H1 (cell line): Measurements from ENCODE around the gene OR5H1. TPM values are rescaled to one million over a fixed set of nuclear protein-coding genes. Genes with fewer than 3 reads are reported as not detected.
A peak's percentile ranks its signal among the peaks of the same experiment; 100 is the strongest.

ENCODE experiments used
- CTCF ChIA-PET: fragments of 300-600 bp; sonication (Branson Sonifier 250); formaldehyde crosslinking; loops from one replicate; lab custom pipeline; 2021; ENCODE audit not compliant: partially characterized antibody; lab: Charles Lee
- POLR2A ChIA-PET: fragments of 300-600 bp; sonication (Branson Sonifier 250); formaldehyde crosslinking; loops from one replicate; lab custom pipeline; 2021; ENCODE audit warnings: inconsistent platforms; ENCODE audit not compliant: partially characterized antibody; lab: Charles Lee
- DNase-seq, 2 experiments: peaks; one replicate each; pipeline versions ENCODE4 v3.0.0 to v3.0.0-alpha.2; 2010 to 2022; ENCODE audit warnings: low spot score in 2 of 2, low read depth in 1 of 2, mixed read lengths in 1 of 2
- FAIRE-seq: peaks from 2 replicates; lab custom pipeline; 2011; peaks lifted over from hg19 to GRCh38; lab: Jason Lieb, UNC
- H2AFZ ChIP-seq: 2 replicates; pipeline ENCODE4 v1.8.1; 2012; ENCODE audit warnings: low read length, inconsistent platforms
- H2AK5ac ChIP-seq: 2 replicates; pipeline ENCODE4 v1.6.1; 2013; ENCODE audit warnings: low read depth, low read length
- H2BK120ac ChIP-seq: replicated peaks from 2 replicates; pipeline ENCODE3; 2013; ENCODE audit warnings: low read depth, low read length, inconsistent platforms
- H2BK12ac ChIP-seq: 2 replicates; pipeline ENCODE4 v1.6.1; 2013; ENCODE audit warnings: low read depth, low read length
- H2BK15ac ChIP-seq: 2 replicates; pipeline ENCODE4 v1.6.1; 2013; ENCODE audit warnings: low read length
- H2BK20ac ChIP-seq: 2 replicates; pipeline ENCODE4 v1.6.1; 2013; ENCODE audit warnings: low read length
- H2BK5ac ChIP-seq: 2 replicates; pipeline ENCODE4 v1.6.1; 2013; ENCODE audit warnings: low read depth, low read length
- H3K14ac ChIP-seq: 2 replicates; pipeline ENCODE4 v1.6.1; 2013; ENCODE audit warnings: inconsistent platforms; ENCODE audit not compliant: insufficient read length
- H3K18ac ChIP-seq: 2 replicates; pipeline ENCODE4 v1.6.1; 2013; ENCODE audit warnings: low read length; ENCODE audit errors: extremely low read depth
- H3K23ac ChIP-seq: 2 replicates; pipeline ENCODE4 v1.6.1; 2013; ENCODE audit warnings: inconsistent platforms; ENCODE audit not compliant: insufficient read length
- H3K23me2 ChIP-seq: 2 replicates; pipeline ENCODE4 v1.6.1; 2013; ENCODE audit warnings: low read depth, low read length
- H3K27ac ChIP-seq: 2 replicates; pipeline ENCODE4 v1.6.1; 2011; ENCODE audit warnings: low read depth, low read length, inconsistent platforms
- H3K27me3 ChIP-seq, 4 experiments: replicated peaks in 1 of 4; 1 replicate in 1 of 4; 2 replicates in 3 of 4; pipeline versions ENCODE4 v1.6.1 to v1.8.1; 2011 to 2013; ENCODE audit warnings: low read length in 3 of 4, mild to moderate bottlenecking in 3 of 4, inconsistent platforms in 2 of 4, mixed read lengths in 2 of 4, moderate library complexity in 1 of 4; ENCODE audit not compliant: control insufficient read depth in 3 of 4, insufficient read depth in 3 of 4; ENCODE audit errors: extremely low read depth in 1 of 4
- H3K36me3 ChIP-seq, 4 experiments: 2 replicates each; pipeline versions ENCODE4 v1.6.1 to v1.8.1; 2011 to 2013; ENCODE audit warnings: mild to moderate bottlenecking in 4 of 4, low read length in 3 of 4, moderate library complexity in 2 of 4, control low read depth in 1 of 4, inconsistent platforms in 1 of 4; ENCODE audit not compliant: insufficient read depth in 4 of 4, control insufficient read depth in 2 of 4
- H3K4ac ChIP-seq: replicated peaks from 2 replicates; pipeline ENCODE3; 2013; ENCODE audit warnings: low read length, low read depth, mixed read lengths, inconsistent platforms; ENCODE audit not compliant: insufficient read length
- H3K4me1 ChIP-seq, 4 experiments: replicated peaks in 1 of 4; 1 replicate in 1 of 4; 2 replicates in 3 of 4; pipeline versions ENCODE4 v1.6.1 to v1.8.1; 2011 to 2013; ENCODE audit warnings: low read length in 3 of 4, inconsistent platforms in 2 of 4, mixed read lengths in 1 of 4; ENCODE audit not compliant: insufficient read depth in 4 of 4, control insufficient read depth in 3 of 4
- H3K4me2 ChIP-seq, 2 experiments: 2 replicates each; pipeline versions ENCODE4 v1.6.1 to v1.8.1; 2011 to 2013; ENCODE audit warnings: low read depth in 2 of 2, low read length in 2 of 2, control low read depth in 1 of 2, inconsistent platforms in 1 of 2, mild to moderate bottlenecking in 1 of 2; ENCODE audit not compliant: insufficient read depth in 1 of 2
- H3K4me3 ChIP-seq, 4 experiments: fragments of 200-600, 300-600 bp in 1 of 4; sonication (generic), shearing (Covaris generic), sonication (Bioruptor Twin) in 1 of 4; 2 replicates each; pipeline versions ENCODE4 v1.5.1 to v1.8.1; 2011 to 2016; ENCODE audit warnings: low read length in 4 of 4, low read depth in 3 of 4, control low read depth in 2 of 4, inconsistent platforms in 2 of 4, mild to moderate bottlenecking in 2 of 4, mixed read lengths in 1 of 4, moderate library complexity in 1 of 4; ENCODE audit not compliant: insufficient read depth in 2 of 4; ENCODE audit errors: extremely low read depth in 1 of 4
- H3K56ac ChIP-seq: replicated peaks from 2 replicates; pipeline ENCODE3; 2013; ENCODE audit warnings: low read depth, mild to moderate bottlenecking, mixed read lengths, low read length, inconsistent platforms; ENCODE audit not compliant: insufficient read length
- H3K79me1 ChIP-seq: 2 replicates; pipeline ENCODE4 v1.6.1; 2013; ENCODE audit warnings: low read depth, low read length, control low read depth
- H3K79me2 ChIP-seq, 2 experiments: 2 replicates each; pipeline versions ENCODE4 v1.6.1 to v1.8.1; 2012 to 2013; ENCODE audit warnings: low read length in 2 of 2, mild to moderate bottlenecking in 2 of 2, inconsistent platforms in 1 of 2; ENCODE audit not compliant: insufficient read depth in 2 of 2, control insufficient read depth in 1 of 2
- H3K9ac ChIP-seq, 4 experiments: replicated peaks in 1 of 4; 1 replicate in 1 of 4; 2 replicates in 3 of 4; pipeline versions ENCODE4 v1.6.1 to v1.8.1; 2011 to 2013; ENCODE audit warnings: low read depth in 3 of 4, low read length in 3 of 4, control low read depth in 2 of 4, mild to moderate bottlenecking in 2 of 4, moderate library complexity in 2 of 4, inconsistent platforms in 1 of 4; ENCODE audit errors: extremely low read depth in 1 of 4
- H3K9me3 ChIP-seq, 2 experiments: 2 replicates each; pipeline versions ENCODE4 v1.6.1 to v1.8.1; 2012 to 2013; ENCODE audit warnings: mild to moderate bottlenecking in 2 of 2, moderate library complexity in 2 of 2, control low read depth in 1 of 2, inconsistent platforms in 1 of 2, low read depth in 1 of 2, low read length in 1 of 2, mixed read lengths in 1 of 2; ENCODE audit not compliant: insufficient read depth in 2 of 2
- H4K20me1 ChIP-seq, 2 experiments: replicated peaks in 1 of 2; 2 replicates each; pipeline versions ENCODE3 to v1.8.1; 2011 to 2013; ENCODE audit warnings: inconsistent platforms in 2 of 2, low read length in 2 of 2, mild to moderate bottlenecking in 1 of 2; ENCODE audit not compliant: insufficient read depth in 2 of 2, control insufficient read depth in 1 of 2
- H4K5ac ChIP-seq: 2 replicates; pipeline ENCODE4 v1.6.1; 2013; ENCODE audit warnings: low read length, low read depth, mixed read lengths, inconsistent platforms; ENCODE audit not compliant: insufficient read length
- H4K8ac ChIP-seq: 2 replicates; pipeline ENCODE4 v1.8.0; 2013; ENCODE audit warnings: mild to moderate bottlenecking, moderate library complexity, low read length, inconsistent platforms; ENCODE audit not compliant: insufficient read depth; ENCODE audit errors: extremely low read depth
- H4K91ac ChIP-seq: replicated peaks from 2 replicates; pipeline ENCODE3; 2013; ENCODE audit warnings: low read length, mixed read lengths, inconsistent platforms; ENCODE audit not compliant: insufficient read length
- CBX5 ChIP-seq: fragments of 300-800, 300-1000 bp; sonication (generic); IDR thresholded peaks from 2 replicates; pipeline ENCODE4 v1.7.1; 2016; ENCODE audit warnings: antibody characterized with exemption, low read length, low read depth
- CTCF ChIP-seq, 3 experiments: IDR thresholded peaks; 1 replicate in 2 of 3; 2 replicates in 1 of 3; pipeline versions ENCODE4 v1.5.1 to v1.6.1; 2011; ENCODE audit warnings: low read length in 3 of 3, mild to moderate bottlenecking in 3 of 3, inconsistent platforms in 2 of 3, low read depth in 1 of 3, moderate library complexity in 1 of 3; ENCODE audit not compliant: insufficient read depth in 1 of 3; ENCODE audit errors: control extremely low read depth in 1 of 3
- WGBS, 2 experiments: shearing (Covaris generic) in 1 of 2; methylation state at CpG; one replicate each; pipeline versions ENCODE4 v1.1.6 to v1.1.7; 2013 to 2015; ENCODE audit warnings: low lambda C conversion rate in 2 of 2, mixed read lengths in 2 of 2, inconsistent platforms in 1 of 2, low coverage in 1 of 2, missing lambda C conversion rate in 1 of 2; ENCODE audit not compliant: insufficient replicate concordance in 2 of 2, insufficient coverage in 1 of 2, insufficient read length in 1 of 2; ENCODE audit errors: extremely low coverage in 1 of 2, missing lambda C conversion rate in 1 of 2; 5-methylcytosine and 5-hydroxymethylcytosine counted together
- polyA plus RNA-seq, 7 experiments: library from polyadenylated mRNA; depleted of rRNA in 3 of 7; stranded (reverse) in 5 of 7; unstranded in 2 of 7; fragments of >200 nt in 5 of 7; fragments of 200-250 nt in 2 of 7; gene quantifications; 1 replicate in 5 of 7; 2 replicates in 1 of 7; 4 replicates in 1 of 7; pipeline versions ENCODE4 v1.2.1 to v1.2.3, GENCODE V29; 2011 to 2013; ENCODE audit warnings: missing spikeins in 2 of 7, mixed read lengths in 2 of 7
- total RNA-seq: library from RNA; stranded (reverse); fragmentation: NEBNext Ultra II Directional; extraction: Animal tissue kit (Norgen Biotek cat#: 25700); gene quantifications from 2 replicates; pipeline ENCODE4 v1.2.1, GENCODE V29; 2021

OR5H1 gene
- total and polyA plus RNA-seq, 2 of the 8 experiments (the other 6 are each of a cell fraction or from before 2014, with no cell fraction given): not detected

- H3K36me3 ChIP-seq: no peaks in the 10 kb centered on the region
- no peak overlapping the region for H2BK120ac ChIP-seq
- no peak overlapping the region for H3K9ac ChIP-seq
- ChIA-PET CTCF (interaction anchor here (0.9 kb wide), 1 partner anchor 12 kb away, joined by 3 read pairs; no protein-coding TSS in a partner anchor), POLR2A (no interaction called here)
- H3K4ac ChIP-seq: no peak overlapping the region
- 85% methylated on average over 3 of the region's 3 CpGs; no CpG with 5 or more reads in 1 of the 2 experiments for WGBS, 2 experiments
- H4K8ac ChIP-seq: no peak overlapping the region
- FAIRE-seq: no peak
- no peak overlapping the region for H3K56ac ChIP-seq
- H3K4me2 ChIP-seq: no peak overlapping the region
- H3K4me1 ChIP-seq: peaks cover 0 to 3% (median 0%) of the 10 kb centered on the region in 4 experiments; a peak in 1 of 7 replicates
- no peak overlapping the region for H2BK5ac ChIP-seq
- no peaks in the 10 kb centered on the region for H3K79me1 ChIP-seq
- H2AFZ ChIP-seq: no peak overlapping the region
- H4K20me1 ChIP-seq: no peaks in the 10 kb centered on the region
- no peak overlapping the region for H3K23ac ChIP-seq
- H4K91ac ChIP-seq: no peak overlapping the region
- no peak overlapping the region for H3K14ac ChIP-seq
- H2BK12ac ChIP-seq: no peak overlapping the region
- no peak for TF ChIP-seq CBX5
- TF ChIP-seq CTCF (IDR thresholded peaks at IDR 0.05; ENCODE audit: control extremely low read depth in 1 of 3, insufficient read depth in 1 of 3, low read depth in 1 of 3, low read length in 3 of 3): peak in 1 of 3 experiments; percentile 6; a peak in 1 of 4 replicates
- TF ChIP-seq, all 59 proteins: peak for 1
- H3K4me3 ChIP-seq: no peak overlapping the region
- no peak overlapping the region for H2BK20ac ChIP-seq
- no peaks in the 10 kb centered on the region; the same call in 1 of the 2 replicates for H3K23me2 ChIP-seq
- no peak overlapping the region for H3K18ac ChIP-seq
- no peaks in the 10 kb centered on the region for H3K27me3 ChIP-seq
- H2BK15ac ChIP-seq: no peak overlapping the region
- no peak overlapping the region for H3K27ac ChIP-seq
- peaks cover 15 to 26% of the 10 kb centered on the region in 2 experiments for H3K9me3 ChIP-seq
- no peak for DNase-seq
- no peaks in the 10 kb centered on the region for H3K79me2 ChIP-seq
- no peak overlapping the region for H4K5ac ChIP-seq
- H2AK5ac ChIP-seq: no peak overlapping the region
Observed at GRCh38 chr3:98114264-98114663, 16.3 kb upstream of the OR5H1 start.
